Fibroblast of the aortic adventitia (primary cell): ENCODE measurements around the gene HRG. TPM values are rescaled to one million over a fixed set of nuclear protein-coding genes. Genes with fewer than 3 reads are reported as not detected.
"Not testable (repeated sequence)": the region's sequence is repeated elsewhere in the genome, so short reads cannot be mapped to it uniquely, and the experiment has no call there.

ENCODE experiments used
- DNase-seq: peaks from one replicate; pipeline ENCODE4 v3.0.0-alpha.2; 2010; ENCODE audit warnings: low read depth
- H3K4me3 ChIP-seq: 2 replicates; pipeline ENCODE4 v1.5.1; 2011; ENCODE audit warnings: low read depth, mild to moderate bottlenecking, control low read depth, low read length, moderate library complexity
- total RNA-seq: library from RNA; depleted of rRNA; stranded (reverse); fragments of >200 nt; gene quantifications from 2 replicates; pipeline ENCODE4 v1.2.3, GENCODE V29; 2012; ENCODE audit warnings: low replicate concordance
- TF ChIP-seq, protein P1 (sequence below): IDR thresholded peaks from 2 replicates; pipeline ENCODE4 v1.5.1; 2011; ENCODE audit warnings: mild to moderate bottlenecking, low read length, control low read depth, inconsistent platforms; ENCODE audit not compliant: insufficient read depth

HRG gene
- total RNA-seq, 1 donor = not detected

DNA sequence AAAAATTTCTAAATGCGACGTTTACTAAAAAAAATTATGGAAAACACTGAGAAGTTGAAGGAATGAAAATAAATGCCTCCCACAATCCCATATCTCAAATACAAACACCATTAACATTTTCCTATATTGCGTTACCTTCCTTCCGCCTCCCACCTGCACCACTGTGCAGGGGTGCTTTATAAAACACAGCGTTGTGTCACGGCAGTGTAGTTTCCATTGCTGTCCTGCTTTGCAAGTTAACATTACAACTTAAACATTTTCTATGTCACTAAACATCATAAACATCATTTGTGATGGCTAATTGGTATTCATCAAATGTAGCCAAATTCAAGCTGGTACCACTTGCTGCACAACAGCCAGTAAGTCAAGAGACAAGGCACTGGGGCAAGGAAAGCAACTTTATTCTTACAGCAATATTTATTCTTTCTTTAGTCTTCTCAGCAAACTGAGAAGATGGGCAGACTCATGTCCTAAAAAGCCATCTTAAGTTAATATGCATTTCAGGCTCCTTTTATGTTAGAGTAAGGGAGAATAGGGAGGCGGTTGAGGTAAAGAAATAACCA is 37.9 kb upstream of the HRG start:
- DNase-seq = no peak
- TF ChIP-seq, protein P1, sequence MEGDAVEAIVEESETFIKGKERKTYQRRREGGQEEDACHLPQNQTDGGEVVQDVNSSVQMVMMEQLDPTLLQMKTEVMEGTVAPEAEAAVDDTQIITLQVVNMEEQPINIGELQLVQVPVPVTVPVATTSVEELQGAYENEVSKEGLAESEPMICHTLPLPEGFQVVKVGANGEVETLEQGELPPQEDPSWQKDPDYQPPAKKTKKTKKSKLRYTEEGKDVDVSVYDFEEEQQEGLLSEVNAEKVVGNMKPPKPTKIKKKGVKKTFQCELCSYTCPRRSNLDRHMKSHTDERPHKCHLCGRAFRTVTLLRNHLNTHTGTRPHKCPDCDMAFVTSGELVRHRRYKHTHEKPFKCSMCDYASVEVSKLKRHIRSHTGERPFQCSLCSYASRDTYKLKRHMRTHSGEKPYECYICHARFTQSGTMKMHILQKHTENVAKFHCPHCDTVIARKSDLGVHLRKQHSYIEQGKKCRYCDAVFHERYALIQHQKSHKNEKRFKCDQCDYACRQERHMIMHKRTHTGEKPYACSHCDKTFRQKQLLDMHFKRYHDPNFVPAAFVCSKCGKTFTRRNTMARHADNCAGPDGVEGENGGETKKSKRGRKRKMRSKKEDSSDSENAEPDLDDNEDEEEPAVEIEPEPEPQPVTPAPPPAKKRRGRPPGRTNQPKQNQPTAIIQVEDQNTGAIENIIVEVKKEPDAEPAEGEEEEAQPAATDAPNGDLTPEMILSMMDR = no peak
- no peak overlapping the region for H3K4me3 ChIP-seq

DNA sequence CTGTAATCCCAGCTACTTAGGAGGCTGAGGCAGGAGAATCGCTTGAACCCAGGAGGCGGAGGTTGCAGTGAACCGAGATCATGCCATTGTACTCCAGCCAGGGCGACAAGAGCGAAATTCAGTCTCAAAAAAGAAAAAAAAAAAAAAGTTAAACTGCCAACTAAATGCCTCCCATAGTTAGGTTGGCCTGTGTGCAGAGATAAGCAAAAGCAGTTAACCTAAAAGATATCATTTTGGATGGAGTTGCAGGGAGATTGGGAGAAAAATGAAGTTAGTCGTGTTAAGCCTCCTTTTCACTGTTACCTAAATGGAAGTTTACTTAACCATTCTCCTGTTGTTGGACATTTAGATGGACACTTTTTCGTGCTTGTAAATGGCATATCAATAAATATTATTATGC is 37.1 kb upstream of the HRG start:
- TF ChIP-seq, protein P1 = no peak
- H3K4me3 ChIP-seq = no peak overlapping the region
- DNase-seq = no peak

DNA sequence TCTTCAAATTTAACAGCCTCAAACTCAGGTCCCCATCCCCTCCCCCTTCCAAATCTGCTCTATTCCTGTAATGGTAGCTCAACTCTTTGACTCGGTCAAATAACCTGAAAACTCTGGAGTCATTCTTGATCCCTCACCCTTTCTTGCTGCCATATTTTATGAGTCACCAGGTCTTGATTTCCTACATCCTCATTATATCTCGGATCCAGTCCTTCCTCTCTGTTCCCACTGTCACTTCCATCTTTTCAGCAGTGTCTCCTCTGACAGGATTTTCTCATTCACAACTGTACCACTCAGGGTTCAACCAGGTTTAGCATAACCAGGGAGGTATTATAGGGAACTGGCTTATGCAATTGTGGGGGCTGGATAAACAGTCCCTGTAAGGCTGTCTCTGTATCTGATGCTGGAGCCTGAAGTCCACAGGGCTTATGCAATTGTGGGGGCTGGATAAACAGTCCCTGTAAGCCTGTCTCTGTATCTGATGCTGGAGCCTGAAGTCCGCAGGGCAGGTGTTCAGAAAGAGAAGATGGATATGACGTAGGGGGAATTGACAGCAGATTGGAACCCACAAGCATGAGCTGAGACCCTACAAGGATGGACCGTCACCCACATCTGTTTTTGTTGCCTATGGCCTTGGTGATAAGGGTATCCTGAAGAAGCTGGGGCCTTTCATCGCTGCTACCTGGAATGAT is 34.7 kb upstream of the HRG start:
- H3K4me3 ChIP-seq = no peak overlapping the region
- TF ChIP-seq, protein P1 = no peak
- no peak for DNase-seq

DNA sequence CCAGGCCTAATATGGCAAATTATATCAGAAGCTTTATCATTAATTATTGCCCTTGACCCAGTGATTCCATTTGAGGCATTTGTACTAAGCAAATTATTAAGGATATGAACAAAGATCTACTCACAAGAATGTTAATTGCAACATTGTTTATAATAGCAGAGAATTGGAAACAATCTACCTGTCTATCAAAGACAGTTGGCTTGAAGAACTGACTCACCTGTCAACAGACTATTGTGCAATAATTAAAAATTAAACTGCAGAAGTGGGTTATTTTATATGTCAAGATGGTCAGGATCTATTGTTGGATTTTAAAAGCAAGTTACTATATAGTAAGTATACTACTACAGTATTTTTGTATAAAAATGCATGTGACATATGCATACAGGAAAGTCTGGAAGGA is 32.3 kb upstream of the HRG start:
- TF ChIP-seq, protein P1 = no peak
- no peak overlapping the region for H3K4me3 ChIP-seq
- no peak for DNase-seq

DNA sequence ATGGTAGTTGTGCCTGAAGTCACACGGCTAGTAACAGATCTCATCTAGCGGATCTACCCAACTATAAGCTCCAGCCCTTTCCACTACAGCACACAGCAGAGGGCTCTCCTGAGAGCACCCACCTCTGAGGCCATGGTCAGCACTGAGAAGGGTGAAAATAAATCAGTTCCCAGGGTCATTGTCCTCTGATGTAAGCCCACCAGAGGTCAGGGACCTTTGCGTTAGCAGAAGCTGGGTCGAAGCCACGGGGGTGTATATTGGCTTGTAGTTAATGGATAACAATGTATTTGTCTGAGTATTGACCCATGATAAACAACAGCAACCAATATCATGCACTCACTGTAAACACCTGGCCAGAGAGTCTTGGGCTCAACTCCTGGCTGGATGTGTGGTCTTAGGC is 31.6 kb upstream of the HRG start:
- not testable (repeated sequence) for DNase-seq, H3K4me3 ChIP-seq

DNA sequence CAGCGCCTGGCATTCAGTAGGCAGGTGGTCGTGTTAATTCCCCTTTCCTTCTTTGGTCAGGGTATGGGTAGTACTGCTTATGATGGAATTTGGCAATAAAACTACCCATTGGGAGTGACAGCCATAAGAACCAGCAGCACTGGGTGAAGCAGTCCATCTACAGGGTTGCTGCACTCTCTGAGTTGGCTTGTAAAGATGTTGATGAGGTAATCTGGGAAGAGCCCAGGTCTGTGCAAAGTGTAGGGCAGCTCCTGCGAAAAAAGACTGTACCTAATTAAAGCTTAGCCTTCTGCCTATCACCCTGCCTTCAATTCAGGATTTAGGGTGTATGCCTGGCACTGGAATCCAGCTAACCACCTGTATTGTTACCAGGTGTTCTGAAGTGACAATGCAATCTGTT is 30.3 kb upstream of the HRG start:
- TF ChIP-seq, protein P1 = no peak
- no peak overlapping the region for H3K4me3 ChIP-seq
- no peak for DNase-seq

DNA sequence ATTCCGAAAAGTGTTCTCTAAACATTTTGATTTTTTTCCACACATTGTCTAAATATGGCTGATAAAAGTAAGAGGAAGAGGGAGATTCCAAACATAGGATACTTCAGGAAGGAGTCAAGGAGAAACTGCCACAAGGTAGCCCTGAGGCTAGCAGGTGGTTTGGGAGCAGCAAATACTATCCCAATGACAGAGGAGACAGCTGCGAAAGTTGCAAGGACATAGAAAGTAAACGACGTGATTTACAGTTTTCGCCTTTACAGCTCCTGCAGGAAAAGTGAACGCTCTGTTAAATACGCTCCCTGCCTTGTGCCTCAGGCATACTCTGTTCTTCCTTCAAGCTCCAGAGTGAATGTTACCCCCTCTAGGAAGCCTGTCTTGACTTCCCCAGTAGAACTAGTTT is 29.3 kb upstream of the HRG start:
- DNase-seq = no peak
- H3K4me3 ChIP-seq = no peak overlapping the region
- TF ChIP-seq, protein P1 = no peak
